Neural progenitor cell (in vitro differentiated cells): Measurements from ENCODE around the gene NRSN1. TPM values are rescaled to one million over a fixed set of nuclear protein-coding genes. Genes with fewer than 3 reads are reported as not detected.

Source experiments
- DNase-seq: peaks from one replicate; pipeline ENCODE4 v3.0.0-alpha.2; 2016; ENCODE audit warnings: low spot score
- H2AFZ ChIP-seq: fragments of 200-600 bp; sonication (generic); replicated peaks from 2 replicates; pipeline ENCODE4 v1.6.1; 2016; ENCODE audit warnings: antibody characterized with exemption
- H3F3A ChIP-seq: fragments of 200-600 bp; sonication (generic); 2 replicates; pipeline ENCODE4 v1.6.1; 2016; ENCODE audit warnings: antibody characterized with exemption, low read depth
- H3K27ac ChIP-seq: fragments of 200-600 bp; sonication (generic); 2 replicates; pipeline ENCODE4 v1.5.1; 2016; ENCODE audit warnings: mild to moderate bottlenecking
- H3K27me3 ChIP-seq: fragments of 200-600 bp; sonication (generic); 2 replicates; pipeline ENCODE4 v1.6.1; 2016; ENCODE audit warnings: mild to moderate bottlenecking, moderate library complexity
- H3K36me3 ChIP-seq: fragments of 200-600 bp; sonication (generic); 2 replicates; pipeline ENCODE4 v1.5.1; 2016
- H3K4me1 ChIP-seq: fragments of 200-600 bp; sonication (generic); 2 replicates; pipeline ENCODE4 v1.6.1; 2016; ENCODE audit warnings: mixed run types
- H3K4me2 ChIP-seq: fragments of 200-600 bp; sonication (generic); 2 replicates; pipeline ENCODE4 v1.6.1; 2016
- H3K4me3 ChIP-seq: fragments of 200-600 bp; sonication (generic); 2 replicates; pipeline ENCODE4 v1.5.1; 2016
- H3K79me2 ChIP-seq: fragments of 200-600 bp; sonication (generic); 2 replicates; pipeline ENCODE4 v1.6.1; 2016; ENCODE audit warnings: low read depth
- H3K9ac ChIP-seq: fragments of 200-600 bp; sonication (generic); 2 replicates; pipeline ENCODE4 v1.6.1; 2016
- H3K9me3 ChIP-seq: fragments of 200-600 bp; sonication (generic); 2 replicates; pipeline ENCODE4 v1.5.1; 2016; ENCODE audit warnings: low read depth
- H4K20me1 ChIP-seq: fragments of 200-600 bp; sonication (generic); 2 replicates; pipeline ENCODE4 v1.6.1; 2016; ENCODE audit warnings: low read depth
- H3K27ac Mint-ChIP-seq: 3 replicates; pipeline ENCODE4 v1.8.0; 2021; ENCODE audit warnings: mixed read lengths
- H3K27me3 Mint-ChIP-seq: 2 replicates; pipeline ENCODE4 v1.8.0; 2022; ENCODE audit warnings: low read depth, mild to moderate bottlenecking, inconsistent platforms, moderate library complexity, mixed read lengths; ENCODE audit not compliant: insufficient read depth
- H3K36me3 Mint-ChIP-seq: 3 replicates; pipeline ENCODE4 v1.8.0; 2021; ENCODE audit warnings: mixed read lengths
- H3K4me1 Mint-ChIP-seq: 3 replicates; pipeline ENCODE4 v1.8.0; 2021; ENCODE audit warnings: mixed read lengths
- H3K4me3 Mint-ChIP-seq: 3 replicates; pipeline ENCODE4 v1.8.0; 2021; ENCODE audit warnings: mild to moderate bottlenecking, moderate library complexity, mixed read lengths
- H3K9me3 Mint-ChIP-seq: 3 replicates; pipeline ENCODE4 v1.8.0; 2020; ENCODE audit warnings: mixed read lengths
- EZH2 ChIP-seq: fragments of 200-600 bp; sonication (generic); IDR thresholded peaks from 2 replicates; pipeline ENCODE4 v1.6.1; 2017; ENCODE audit warnings: antibody characterized with exemption, mild to moderate bottlenecking, moderate library complexity
- EZH2phosphoT487 ChIP-seq: fragments of 200-600 bp; sonication (generic); IDR thresholded peaks from 2 replicates; pipeline ENCODE4 v1.6.1; 2017; ENCODE audit warnings: antibody characterized with exemption
- total RNA-seq: library from RNA; depleted of rRNA; stranded (reverse); fragments of >200 nt; gene quantifications from 2 replicates; pipeline ENCODE4 v1.2.3, GENCODE V29; 2015; ENCODE audit warnings: low replicate concordance
- TF ChIP-seq, protein P1 (sequence below): fragments of 200-600 bp; sonication (generic); IDR thresholded peaks from 2 replicates; pipeline ENCODE4 v1.5.1; 2017; ENCODE audit warnings: antibody characterized with exemption, mild to moderate bottlenecking

The NRSN1 gene
- total RNA-seq, 1 donor from 2014 or later, result 0.19 TPM

DNA sequence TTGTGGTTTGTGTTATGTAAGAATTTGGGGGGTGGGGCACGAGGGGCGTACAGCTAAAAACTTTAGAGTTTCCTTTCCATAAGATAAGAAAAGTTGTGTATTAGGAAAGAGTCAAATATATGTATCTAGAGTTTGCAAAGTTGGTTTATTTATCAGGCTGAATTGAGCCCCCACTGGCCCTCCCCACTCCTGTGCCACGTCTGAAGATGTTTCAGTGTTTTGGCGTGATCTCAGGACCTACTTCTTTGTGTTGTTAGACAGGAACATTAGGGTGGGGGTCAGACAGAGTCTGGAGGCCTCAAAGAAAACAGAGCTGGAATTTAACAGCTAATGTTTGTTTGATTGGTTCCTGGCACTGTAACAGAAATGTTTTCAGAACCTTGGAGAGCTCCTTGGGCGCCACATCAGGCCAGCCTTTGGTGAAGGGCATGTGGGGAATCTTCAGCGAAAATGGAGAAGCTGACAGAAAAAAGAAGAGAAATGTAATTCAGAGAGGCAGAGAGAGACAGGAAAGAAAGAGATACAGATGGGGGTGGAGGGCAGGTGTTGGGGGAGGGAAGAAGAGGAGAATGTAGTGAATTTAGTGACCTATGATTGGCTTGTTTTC lies 674 bp downstream of the NRSN1 start:
- peaks cover 7% of the 10 kb centered on the region for H3K4me1 Mint-ChIP-seq
- H3K27ac ChIP-seq, result no peak overlapping the region
- H3K27ac Mint-ChIP-seq, result no peak overlapping the region
- H3K27me3 Mint-ChIP-seq, result no peaks in the 10 kb centered on the region
- DNase-seq, result peak; percentile 91
- no peak overlapping the region for H3K9ac ChIP-seq
- H3K4me3 ChIP-seq, result peak overlapping the region; percentile 55
- peaks cover 8% of the 10 kb centered on the region for H3K27me3 ChIP-seq
- no peaks in the 10 kb centered on the region for H3K36me3 Mint-ChIP-seq
- H3K9me3 Mint-ChIP-seq, result no peaks in the 10 kb centered on the region
- peaks cover 5% of the 10 kb centered on the region for H3K4me1 ChIP-seq
- H3F3A ChIP-seq, result peaks cover 5% of the 10 kb centered on the region
- H3K36me3 ChIP-seq, result no peaks in the 10 kb centered on the region
- no peaks in the 10 kb centered on the region for H3K9me3 ChIP-seq
- no peak for TF ChIP-seq EZH2phosphoT487
- no peak for TF ChIP-seq EZH2
- H2AFZ ChIP-seq, result no peak overlapping the region
- peak overlapping the region; percentile 70 for H3K4me3 Mint-ChIP-seq
- no peaks in the 10 kb centered on the region for H3K79me2 ChIP-seq
- peak overlapping the region; percentile 82 for H3K4me2 ChIP-seq
- peaks cover 7% of the 10 kb centered on the region for H4K20me1 ChIP-seq

DNA sequence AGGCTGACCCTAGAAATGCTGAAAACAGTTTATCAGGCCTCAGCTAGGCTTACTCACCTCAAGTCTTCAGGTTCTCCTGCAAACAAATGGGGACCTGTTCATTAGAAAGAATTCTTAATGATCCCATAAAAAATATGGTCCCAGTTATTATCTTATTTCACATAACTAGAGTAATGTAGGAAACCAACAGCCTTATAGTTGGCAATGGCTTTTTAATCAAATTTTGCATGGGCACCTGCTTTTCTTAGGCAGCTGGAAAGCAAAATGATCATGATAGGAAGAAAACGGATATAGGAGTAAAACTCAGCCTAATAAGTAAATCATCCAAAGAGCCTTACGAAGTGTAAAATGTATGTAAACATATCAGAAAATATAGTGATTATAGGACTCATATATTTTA lies 1.3 kb downstream of the NRSN1 start:
- no peaks in the 10 kb centered on the region for H3K27me3 Mint-ChIP-seq

DNA sequence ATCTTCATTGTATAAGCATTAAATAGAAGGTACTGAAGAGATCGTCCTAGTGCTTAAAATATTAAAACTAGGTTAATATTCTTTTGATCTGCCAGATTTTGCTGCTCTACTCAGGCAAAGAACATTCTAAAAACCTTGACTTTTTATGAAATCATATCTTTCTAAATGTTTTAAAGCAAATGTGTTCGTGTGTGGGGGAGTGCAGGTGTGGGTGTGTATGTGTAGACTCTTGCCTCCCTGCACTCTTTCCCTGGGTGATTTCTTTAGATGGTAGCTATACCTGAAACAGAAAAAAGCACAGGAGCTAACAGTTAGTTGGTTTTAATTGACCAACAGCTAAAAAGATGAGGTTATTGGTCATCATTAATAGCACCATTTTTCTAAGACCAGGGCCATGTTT lies 5.7 kb downstream of the NRSN1 start:
- Mint-ChIP-seq H3K4me1 (peaks cover 1% of the 10 kb centered on the region), H3K4me3 (no peak overlapping the region), H3K36me3 (no peaks in the 10 kb centered on the region), H3K27ac (no peak overlapping the region), H3K9me3 (no peaks in the 10 kb centered on the region), H3K27me3 (peaks cover 2% of the 10 kb centered on the region)
- no peak for DNase-seq
- no peak for TF ChIP-seq EZH2phosphoT487
- no peak for TF ChIP-seq EZH2
- TF ChIP-seq, protein P1, sequence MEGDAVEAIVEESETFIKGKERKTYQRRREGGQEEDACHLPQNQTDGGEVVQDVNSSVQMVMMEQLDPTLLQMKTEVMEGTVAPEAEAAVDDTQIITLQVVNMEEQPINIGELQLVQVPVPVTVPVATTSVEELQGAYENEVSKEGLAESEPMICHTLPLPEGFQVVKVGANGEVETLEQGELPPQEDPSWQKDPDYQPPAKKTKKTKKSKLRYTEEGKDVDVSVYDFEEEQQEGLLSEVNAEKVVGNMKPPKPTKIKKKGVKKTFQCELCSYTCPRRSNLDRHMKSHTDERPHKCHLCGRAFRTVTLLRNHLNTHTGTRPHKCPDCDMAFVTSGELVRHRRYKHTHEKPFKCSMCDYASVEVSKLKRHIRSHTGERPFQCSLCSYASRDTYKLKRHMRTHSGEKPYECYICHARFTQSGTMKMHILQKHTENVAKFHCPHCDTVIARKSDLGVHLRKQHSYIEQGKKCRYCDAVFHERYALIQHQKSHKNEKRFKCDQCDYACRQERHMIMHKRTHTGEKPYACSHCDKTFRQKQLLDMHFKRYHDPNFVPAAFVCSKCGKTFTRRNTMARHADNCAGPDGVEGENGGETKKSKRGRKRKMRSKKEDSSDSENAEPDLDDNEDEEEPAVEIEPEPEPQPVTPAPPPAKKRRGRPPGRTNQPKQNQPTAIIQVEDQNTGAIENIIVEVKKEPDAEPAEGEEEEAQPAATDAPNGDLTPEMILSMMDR, result no peak
- no peaks in the 10 kb centered on the region for H3F3A ChIP-seq
- H3K27me3 ChIP-seq, result no peaks in the 10 kb centered on the region
- no peak overlapping the region for H3K4me3 ChIP-seq
- H3K4me2 ChIP-seq, result no peak overlapping the region
- H3K27ac ChIP-seq, result no peak overlapping the region
- H3K36me3 ChIP-seq, result no peaks in the 10 kb centered on the region
- no peaks in the 10 kb centered on the region for H3K79me2 ChIP-seq
- H2AFZ ChIP-seq, result no peak overlapping the region
- H4K20me1 ChIP-seq, result peaks cover 3% of the 10 kb centered on the region
- no peaks in the 10 kb centered on the region for H3K4me1 ChIP-seq
- no peaks in the 10 kb centered on the region for H3K9me3 ChIP-seq
- no peak overlapping the region for H3K9ac ChIP-seq

More for the DNA sequence above, 1.3 kb downstream of the NRSN1 start:
- Histone ChIP-seq H3K4me3 (no peak overlapping the region), H2AFZ (no peak overlapping the region), H3K79me2 (no peaks in the 10 kb centered on the region), H3K9me3 (no peaks in the 10 kb centered on the region), H3K36me3 (no peaks in the 10 kb centered on the region), H3K4me1 (peaks cover 5% of the 10 kb centered on the region), H3K27ac (no peak overlapping the region), H3K9ac (no peak overlapping the region), H3K27me3 (peaks cover 8% of the 10 kb centered on the region), H3K4me2 (no peak overlapping the region), H3F3A (peaks cover 5% of the 10 kb centered on the region), H4K20me1 (peaks cover 7% of the 10 kb centered on the region)
- Mint-ChIP-seq H3K9me3 (no peaks in the 10 kb centered on the region), H3K4me3 (no peak overlapping the region), H3K36me3 (no peaks in the 10 kb centered on the region), H3K4me1 (peaks cover 7% of the 10 kb centered on the region), H3K27ac (no peak overlapping the region)
- no peak for DNase-seq
- no peak for TF ChIP-seq EZH2
- TF ChIP-seq EZH2phosphoT487, result no peak

DNA sequence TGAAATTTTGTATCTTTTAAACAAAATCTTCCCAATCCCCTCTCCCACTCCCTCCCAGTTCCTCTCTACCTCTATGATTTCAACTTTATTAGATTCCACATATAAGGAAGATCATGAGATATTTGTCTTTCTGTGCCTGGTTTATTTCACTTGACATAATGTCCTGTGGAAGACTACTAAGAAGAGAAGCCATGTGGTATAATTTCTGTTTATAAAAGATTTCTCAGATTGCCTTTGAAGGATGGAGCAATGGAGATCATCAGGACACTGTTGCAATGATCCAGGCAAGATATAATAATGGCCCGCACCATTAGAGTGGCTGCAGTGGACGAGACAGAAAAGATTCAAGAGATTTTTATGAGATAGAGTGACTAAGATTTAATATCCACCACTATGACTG lies 13.1 kb downstream of the NRSN1 start:
- Histone ChIP-seq H3K4me3 (no peak overlapping the region), H3F3A (no peaks in the 10 kb centered on the region), H2AFZ (no peak overlapping the region), H3K79me2 (no peaks in the 10 kb centered on the region), H3K27ac (no peak overlapping the region), H3K36me3 (no peaks in the 10 kb centered on the region), H3K4me2 (no peak overlapping the region), H3K9ac (no peak overlapping the region), H4K20me1 (no peaks in the 10 kb centered on the region), H3K27me3 (no peaks in the 10 kb centered on the region), H3K9me3 (no peaks in the 10 kb centered on the region), H3K4me1 (no peaks in the 10 kb centered on the region)
- Mint-ChIP-seq H3K36me3 (no peaks in the 10 kb centered on the region), H3K9me3 (no peaks in the 10 kb centered on the region), H3K27ac (no peak overlapping the region), H3K27me3 (peaks cover 5% of the 10 kb centered on the region), H3K4me1 (no peaks in the 10 kb centered on the region), H3K4me3 (no peak overlapping the region)
- TF ChIP-seq EZH2 (no peak), EZH2phosphoT487 (no peak)
- TF ChIP-seq, protein P1, result no peak
- DNase-seq, result no peak
